Measurements from ENCODE around the gene SEMA3F. TPM values are rescaled to one million over a fixed set of nuclear protein-coding genes. Genes with fewer than 3 reads are reported as not detected.

SEMA3F gene
- total and polyA plus RNA-seq, 4 donors, result 0.60 to 4.8 (median 2.1) TPM

DNA sequence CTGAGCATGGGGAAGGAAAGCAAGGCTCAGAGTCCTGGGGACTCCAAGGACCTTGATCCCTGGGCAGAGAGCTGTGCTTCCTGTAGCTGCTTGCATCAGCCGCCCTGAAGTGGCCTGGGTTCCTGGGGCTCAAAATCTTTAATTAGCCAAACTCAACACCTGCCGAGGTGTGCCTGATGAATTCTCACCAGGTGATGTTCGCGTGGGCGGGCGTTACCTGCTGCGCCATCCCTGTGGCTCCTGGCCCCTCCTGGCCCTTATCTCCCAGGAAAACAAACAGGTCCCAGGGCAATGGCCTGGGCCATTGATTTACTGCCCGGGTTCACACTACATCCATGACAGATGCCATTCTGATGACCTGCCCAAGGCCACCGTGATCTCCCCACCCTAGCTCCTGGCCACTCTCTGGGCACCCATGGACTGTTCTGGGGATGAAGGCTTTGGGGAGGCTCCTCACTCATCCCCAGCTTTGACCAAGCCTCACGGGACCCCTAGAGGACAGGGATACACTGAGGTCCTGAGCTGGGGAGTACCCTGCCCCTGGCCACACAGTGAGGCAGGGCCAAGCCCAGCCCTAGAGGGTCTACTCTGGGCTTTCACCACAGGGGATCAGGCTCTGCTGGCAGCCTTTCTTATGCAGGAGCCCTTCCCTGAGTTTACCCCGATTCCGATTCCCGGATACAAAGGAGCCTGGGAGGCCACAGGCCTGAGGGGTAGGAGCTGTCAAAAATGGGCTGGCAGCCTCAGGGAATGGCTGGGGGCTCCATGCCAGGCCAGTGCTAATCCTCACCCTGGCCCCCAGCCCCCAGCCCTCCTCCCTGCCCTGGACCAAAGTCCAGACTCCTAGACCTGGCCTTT, 55.6 kb downstream of the SEMA3F start:
- no peaks in the 10 kb centered on the region for H3K9me3 ChIP-seq (ENCODE audit: control insufficient read depth in 4 of 4, low read length in 3 of 4)
- no peaks in the 10 kb centered on the region for H3K27me3 ChIP-seq (ENCODE audit: control insufficient read depth in 4 of 4, insufficient read depth in 4 of 4, low read length in 3 of 4)
- H3K9ac ChIP-seq (ENCODE audit: low read depth in 1 of 2, low read length in 2 of 2), result peak overlapping the region in 1 of 2 donors; percentile 36
- peaks cover 30 to 88% (median 79%) of the 10 kb centered on the region in 4 donors for H3K4me1 ChIP-seq (ENCODE audit: control insufficient read depth in 4 of 4, insufficient read depth in 4 of 4, low read length in 3 of 4)
- H3K4me3 ChIP-seq (ENCODE audit: low read depth in 1 of 3, low read length in 3 of 3), result no peak overlapping the region
- H3K27ac ChIP-seq (ENCODE audit: low read depth in 1 of 2, low read length in 2 of 2), result peak overlapping the region; percentile 87 to 95
- peaks cover 0 to 3% (median 0%) of the 10 kb centered on the region in 4 donors for H3K36me3 ChIP-seq (ENCODE audit: control insufficient read depth in 4 of 4, insufficient read depth in 3 of 4, low read depth in 1 of 4, low read length in 3 of 4)
- WGBS, result 34% methylated on average over 13 of the region's 13 CpGs
- peak; percentile 54 for TF ChIP-seq FOXA2 (IDR thresholded peaks at IDR 0.05)
- peak; percentile 60 for TF ChIP-seq NR2F2 (IDR thresholded peaks at IDR 0.05)
- TF ChIP-seq FOXA1 (IDR thresholded peaks at IDR 0.05), result no peak
- peak; percentile 82 for TF ChIP-seq SP1 (IDR thresholded peaks at IDR 0.05)
- peak; percentile 91 to 95 for TF ChIP-seq HNF4A (conservative IDR thresholded peaks at IDR 0.05)
- peak; percentile 91 for TF ChIP-seq HNF4G (IDR thresholded peaks at IDR 0.05)
- no peak for TF ChIP-seq GABPA (IDR thresholded peaks at IDR 0.05 in 1 of 2, conservative IDR thresholded peaks at IDR 0.05 in 1 of 2)
- TF ChIP-seq, protein P1, sequence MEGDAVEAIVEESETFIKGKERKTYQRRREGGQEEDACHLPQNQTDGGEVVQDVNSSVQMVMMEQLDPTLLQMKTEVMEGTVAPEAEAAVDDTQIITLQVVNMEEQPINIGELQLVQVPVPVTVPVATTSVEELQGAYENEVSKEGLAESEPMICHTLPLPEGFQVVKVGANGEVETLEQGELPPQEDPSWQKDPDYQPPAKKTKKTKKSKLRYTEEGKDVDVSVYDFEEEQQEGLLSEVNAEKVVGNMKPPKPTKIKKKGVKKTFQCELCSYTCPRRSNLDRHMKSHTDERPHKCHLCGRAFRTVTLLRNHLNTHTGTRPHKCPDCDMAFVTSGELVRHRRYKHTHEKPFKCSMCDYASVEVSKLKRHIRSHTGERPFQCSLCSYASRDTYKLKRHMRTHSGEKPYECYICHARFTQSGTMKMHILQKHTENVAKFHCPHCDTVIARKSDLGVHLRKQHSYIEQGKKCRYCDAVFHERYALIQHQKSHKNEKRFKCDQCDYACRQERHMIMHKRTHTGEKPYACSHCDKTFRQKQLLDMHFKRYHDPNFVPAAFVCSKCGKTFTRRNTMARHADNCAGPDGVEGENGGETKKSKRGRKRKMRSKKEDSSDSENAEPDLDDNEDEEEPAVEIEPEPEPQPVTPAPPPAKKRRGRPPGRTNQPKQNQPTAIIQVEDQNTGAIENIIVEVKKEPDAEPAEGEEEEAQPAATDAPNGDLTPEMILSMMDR (IDR thresholded peaks at IDR 0.05; ENCODE audit: low read depth, low read length, missing input control), result no peak
- TF ChIP-seq, protein P2, sequence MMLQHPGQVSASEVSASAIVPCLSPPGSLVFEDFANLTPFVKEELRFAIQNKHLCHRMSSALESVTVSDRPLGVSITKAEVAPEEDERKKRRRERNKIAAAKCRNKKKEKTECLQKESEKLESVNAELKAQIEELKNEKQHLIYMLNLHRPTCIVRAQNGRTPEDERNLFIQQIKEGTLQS (IDR thresholded peaks at IDR 0.05), result peak; percentile 14
- TF ChIP-seq, protein P3, sequence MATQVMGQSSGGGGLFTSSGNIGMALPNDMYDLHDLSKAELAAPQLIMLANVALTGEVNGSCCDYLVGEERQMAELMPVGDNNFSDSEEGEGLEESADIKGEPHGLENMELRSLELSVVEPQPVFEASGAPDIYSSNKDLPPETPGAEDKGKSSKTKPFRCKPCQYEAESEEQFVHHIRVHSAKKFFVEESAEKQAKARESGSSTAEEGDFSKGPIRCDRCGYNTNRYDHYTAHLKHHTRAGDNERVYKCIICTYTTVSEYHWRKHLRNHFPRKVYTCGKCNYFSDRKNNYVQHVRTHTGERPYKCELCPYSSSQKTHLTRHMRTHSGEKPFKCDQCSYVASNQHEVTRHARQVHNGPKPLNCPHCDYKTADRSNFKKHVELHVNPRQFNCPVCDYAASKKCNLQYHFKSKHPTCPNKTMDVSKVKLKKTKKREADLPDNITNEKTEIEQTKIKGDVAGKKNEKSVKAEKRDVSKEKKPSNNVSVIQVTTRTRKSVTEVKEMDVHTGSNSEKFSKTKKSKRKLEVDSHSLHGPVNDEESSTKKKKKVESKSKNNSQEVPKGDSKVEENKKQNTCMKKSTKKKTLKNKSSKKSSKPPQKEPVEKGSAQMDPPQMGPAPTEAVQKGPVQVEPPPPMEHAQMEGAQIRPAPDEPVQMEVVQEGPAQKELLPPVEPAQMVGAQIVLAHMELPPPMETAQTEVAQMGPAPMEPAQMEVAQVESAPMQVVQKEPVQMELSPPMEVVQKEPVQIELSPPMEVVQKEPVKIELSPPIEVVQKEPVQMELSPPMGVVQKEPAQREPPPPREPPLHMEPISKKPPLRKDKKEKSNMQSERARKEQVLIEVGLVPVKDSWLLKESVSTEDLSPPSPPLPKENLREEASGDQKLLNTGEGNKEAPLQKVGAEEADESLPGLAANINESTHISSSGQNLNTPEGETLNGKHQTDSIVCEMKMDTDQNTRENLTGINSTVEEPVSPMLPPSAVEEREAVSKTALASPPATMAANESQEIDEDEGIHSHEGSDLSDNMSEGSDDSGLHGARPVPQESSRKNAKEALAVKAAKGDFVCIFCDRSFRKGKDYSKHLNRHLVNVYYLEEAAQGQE (IDR thresholded peaks at IDR 0.05), result no peak
- TF ChIP-seq EGR1 (IDR thresholded peaks at IDR 0.05; ENCODE audit: low read depth in 2 of 2), result peak; percentile 97
- TF ChIP-seq, protein P4, sequence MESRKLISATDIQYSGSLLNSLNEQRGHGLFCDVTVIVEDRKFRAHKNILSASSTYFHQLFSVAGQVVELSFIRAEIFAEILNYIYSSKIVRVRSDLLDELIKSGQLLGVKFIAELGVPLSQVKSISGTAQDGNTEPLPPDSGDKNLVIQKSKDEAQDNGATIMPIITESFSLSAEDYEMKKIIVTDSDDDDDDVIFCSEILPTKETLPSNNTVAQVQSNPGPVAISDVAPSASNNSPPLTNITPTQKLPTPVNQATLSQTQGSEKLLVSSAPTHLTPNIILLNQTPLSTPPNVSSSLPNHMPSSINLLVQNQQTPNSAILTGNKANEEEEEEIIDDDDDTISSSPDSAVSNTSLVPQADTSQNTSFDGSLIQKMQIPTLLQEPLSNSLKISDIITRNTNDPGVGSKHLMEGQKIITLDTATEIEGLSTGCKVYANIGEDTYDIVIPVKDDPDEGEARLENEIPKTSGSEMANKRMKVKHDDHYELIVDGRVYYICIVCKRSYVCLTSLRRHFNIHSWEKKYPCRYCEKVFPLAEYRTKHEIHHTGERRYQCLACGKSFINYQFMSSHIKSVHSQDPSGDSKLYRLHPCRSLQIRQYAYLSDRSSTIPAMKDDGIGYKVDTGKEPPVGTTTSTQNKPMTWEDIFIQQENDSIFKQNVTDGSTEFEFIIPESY (IDR thresholded peaks at IDR 0.05), result peak; percentile 62
- peak; percentile 92 for TF ChIP-seq YY1 (IDR thresholded peaks at IDR 0.05)
- TF ChIP-seq JUND (IDR thresholded peaks at IDR 0.05), result peak in 1 of 2 donors; percentile 49
- peak; percentile 36 for TF ChIP-seq TAF1 (conservative IDR thresholded peaks at IDR 0.05)
- TF ChIP-seq, protein P5, sequence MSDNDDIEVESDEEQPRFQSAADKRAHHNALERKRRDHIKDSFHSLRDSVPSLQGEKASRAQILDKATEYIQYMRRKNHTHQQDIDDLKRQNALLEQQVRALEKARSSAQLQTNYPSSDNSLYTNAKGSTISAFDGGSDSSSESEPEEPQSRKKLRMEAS (IDR thresholded peaks at IDR 0.05), result peak; percentile 74
- TF ChIP-seq RAD21 (IDR thresholded peaks at IDR 0.05), result peak in 1 of 2 donors; percentile 20
- TF ChIP-seq RXRA (IDR thresholded peaks at IDR 0.05), result peak; percentile 97 to 98
- DNase-seq (ENCODE audit: low spot score), result peak; percentile 56

All from liver (tissue), 9 donors.